Fibroblast of peridontal ligament (primary cell): Measurements from ENCODE around the gene FAM193B.
"Not testable (repeated sequence)": the region's sequence is repeated elsewhere in the genome, so short reads cannot be mapped to it uniquely, and the experiment has no call there.

Experiments used
- DNase-seq: peaks from one replicate; pipeline ENCODE4 v3.0.0-alpha.2; 2010; ENCODE audit errors: extremely low read depth

FAM193B gene

DNA sequence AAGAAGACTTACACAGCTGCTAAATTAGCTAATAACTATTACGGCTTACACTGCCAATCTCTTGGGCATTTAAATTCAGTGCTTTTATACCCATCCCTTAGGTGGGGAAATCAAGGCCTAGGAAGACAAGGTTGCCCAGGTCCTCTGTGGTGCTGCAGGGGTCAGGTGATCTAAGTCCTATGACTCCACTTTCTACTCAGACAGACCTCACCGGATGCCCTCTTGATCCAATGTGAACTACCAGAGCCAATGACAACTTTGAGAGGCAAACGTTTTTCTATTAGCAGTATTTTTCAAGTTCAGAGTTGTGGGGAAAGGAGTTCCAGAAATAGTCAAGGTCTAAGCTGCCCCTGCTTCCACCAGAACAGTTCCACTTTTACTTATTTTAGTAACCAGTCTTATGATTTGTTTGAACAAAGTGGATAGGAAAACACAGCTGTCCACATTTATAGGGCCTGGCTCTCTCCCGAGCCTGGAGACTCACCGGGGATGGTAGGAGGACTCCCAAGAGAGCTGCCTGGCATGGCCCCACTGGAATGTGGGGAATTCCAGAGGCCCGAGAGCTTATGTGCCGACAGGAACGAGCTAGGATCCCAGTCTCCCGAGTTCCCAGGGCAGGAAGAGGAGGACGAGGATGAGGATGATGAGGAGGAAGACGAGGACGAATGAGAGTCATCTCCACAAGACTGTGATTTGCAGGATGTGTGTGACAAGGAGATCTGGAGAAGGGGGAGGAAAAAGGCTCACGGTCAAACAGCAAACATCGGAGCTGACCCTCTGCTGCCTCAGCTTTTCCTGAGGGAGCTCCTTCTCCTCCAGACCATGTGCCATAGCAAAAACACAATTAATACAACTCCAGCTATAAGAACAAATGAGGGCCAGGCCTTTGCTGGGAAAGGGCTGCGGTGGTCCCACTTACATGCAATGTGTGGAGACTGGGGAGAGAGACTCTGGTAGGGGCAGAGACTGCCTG is 16.7 kb downstream of the FAM193B start:
- DNase-seq = peak; percentile 93

DNA sequence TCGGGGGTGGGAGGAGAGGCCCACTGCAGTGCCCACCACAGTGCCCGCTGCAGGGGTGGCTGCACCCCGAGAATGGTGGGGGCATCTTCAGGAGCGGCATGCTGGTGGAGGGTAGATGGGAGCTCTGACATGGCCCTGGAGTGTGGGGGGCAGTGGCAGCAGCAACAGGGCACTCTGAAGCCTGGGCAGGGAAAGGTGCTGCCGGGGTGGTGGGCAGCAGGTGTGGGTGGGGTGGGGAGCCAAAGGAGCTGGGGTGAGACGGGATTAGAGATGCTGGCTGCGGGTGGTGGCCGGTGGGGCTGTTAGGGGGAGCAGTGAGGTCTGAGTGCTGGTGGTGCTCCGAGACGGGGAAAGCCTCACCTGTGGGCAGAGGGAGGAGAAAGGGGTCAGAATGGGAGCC is 18.0 kb downstream of the FAM193B start:
- no peak for DNase-seq

DNA sequence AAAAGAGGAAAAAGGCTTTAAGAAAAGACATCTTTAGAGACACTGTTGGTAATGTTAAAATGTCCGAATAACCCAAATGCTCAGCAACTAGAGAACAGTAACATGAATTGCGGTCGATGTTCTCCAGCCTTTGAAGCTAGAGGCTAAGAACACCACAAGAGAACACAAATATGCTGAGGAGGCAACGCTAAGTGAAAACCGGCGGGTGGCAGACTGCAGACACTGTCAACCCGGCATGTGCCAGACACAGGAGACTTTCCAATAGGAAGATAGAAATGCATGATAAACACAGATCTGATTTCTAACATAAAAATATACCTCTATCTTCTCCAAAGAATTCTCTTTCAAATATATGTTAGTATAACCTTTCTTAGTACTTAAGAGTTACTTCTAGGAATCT is 19.2 kb downstream of the FAM193B start:
- no peak for DNase-seq

DNA sequence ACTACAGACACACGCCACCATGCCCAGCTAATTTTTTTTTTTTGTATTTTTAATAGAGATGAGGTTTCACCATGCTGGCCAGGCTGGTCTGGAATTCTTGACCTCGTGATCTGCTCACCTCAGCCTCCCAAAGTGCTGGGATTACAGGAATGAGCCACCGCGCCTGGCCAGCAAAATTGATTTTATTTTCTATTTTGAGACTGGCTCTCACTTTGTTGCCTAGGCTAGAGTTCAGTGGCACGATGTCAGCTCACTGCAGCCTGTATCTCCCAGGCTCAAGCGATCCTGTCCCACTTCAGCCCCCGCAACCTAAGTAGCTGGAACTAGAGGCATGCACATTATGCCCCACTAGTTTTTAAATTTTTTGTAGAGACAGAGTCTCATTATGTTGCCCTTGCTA is 19.9 kb downstream of the FAM193B start:
- not testable (repeated sequence) for DNase-seq

DNA sequence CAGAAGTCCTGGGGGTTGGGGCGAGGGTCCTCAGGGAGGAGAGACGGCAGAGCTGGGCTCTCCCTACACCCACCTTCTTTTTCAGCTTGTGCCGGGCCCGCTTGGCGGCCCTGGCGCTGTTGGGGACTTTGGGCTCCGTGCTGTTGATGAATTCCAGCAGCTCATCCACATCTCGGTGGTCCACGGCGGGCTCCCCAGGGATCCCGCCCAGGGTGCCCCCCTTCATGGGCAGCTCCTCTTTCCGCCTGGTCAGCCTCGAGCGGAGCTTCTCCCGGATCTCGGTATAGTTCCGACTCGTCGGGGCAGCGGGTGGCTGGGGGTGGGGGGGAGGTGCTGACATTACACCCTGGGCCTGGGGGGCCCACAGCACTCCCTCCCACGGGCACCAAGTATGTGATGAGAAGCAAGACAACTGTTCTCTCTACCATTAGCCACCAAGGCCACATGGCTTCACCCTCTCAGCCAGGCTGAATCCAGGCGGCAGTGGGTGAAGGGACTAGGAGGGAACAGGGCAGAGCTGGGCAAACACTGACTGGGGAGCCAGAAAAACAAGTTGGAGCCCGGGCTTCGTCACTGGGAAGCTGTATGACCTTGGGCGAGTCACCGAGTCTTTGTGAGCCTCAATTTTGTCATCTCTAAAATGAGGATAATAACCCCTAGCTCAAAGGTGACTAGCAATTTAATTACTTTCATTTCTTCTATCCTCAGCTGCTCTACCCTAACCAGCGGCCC is 23.0 kb downstream of the FAM193B start:
- DNase-seq = no peak

DNA sequence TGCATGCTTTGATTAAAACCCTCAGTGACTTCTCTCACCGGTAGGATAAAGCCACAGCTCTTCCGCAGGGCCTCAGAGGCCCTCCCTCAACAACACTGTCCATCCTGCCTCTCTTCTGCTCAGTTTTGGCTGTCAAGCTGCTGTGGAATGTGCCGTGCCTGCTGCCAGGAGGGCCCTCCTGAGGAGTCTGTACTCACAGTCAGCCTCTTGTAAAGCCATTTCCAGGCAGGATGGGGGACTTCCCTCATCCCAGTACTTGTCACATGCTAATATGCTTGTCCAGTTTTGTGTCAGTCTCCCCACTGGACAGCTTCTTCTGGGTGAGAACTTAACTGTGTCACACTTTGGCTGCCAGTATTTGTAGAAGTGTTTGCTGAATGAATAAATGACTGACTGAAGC is 23.7 kb downstream of the FAM193B start:
- DNase-seq = no peak

DNA sequence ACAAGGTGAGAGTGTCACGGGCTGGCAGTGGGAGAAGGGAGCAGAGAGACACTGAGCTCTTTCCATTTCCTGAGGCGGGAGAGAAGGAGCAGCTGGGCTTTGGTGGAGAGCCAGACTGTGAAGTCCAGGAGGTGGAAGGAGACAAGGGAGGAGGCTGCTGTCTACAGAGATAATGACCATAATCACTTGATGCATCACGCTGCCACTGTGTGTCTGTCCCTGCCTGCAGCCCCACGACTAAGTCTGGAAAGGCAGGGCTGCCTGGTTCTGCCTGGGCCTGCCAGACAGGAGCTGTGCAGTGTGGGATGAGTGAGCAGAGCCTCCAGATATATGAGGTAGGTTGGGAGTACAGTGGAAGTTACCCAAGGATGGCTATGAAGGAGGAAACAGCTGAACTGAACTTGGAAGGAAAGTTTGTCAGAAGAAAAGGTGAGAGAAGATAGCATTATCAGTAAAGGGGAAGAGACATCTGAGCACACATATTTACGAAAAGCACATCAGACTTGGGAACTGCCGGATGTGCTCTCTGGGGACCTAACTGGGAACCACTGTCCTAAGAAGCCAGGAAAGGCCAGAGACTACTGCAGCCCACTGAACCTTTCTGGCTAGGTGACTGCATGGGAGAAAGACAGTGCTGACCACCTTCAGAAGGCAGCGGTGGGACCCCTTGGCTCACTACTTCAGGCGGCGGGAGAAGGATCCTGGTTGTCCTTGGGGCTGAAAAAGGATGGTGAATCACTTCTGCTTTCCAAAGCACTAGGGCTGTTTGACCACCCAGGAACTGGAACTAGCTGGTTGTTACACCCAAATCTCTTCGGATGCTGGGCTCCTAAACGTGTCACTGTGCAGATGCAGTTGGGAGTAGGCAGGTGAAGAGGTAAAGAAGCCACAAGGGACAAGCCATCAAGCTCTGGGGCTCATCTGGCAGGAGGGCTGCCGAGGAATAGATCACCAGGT is 24.8 kb downstream of the FAM193B start:
- DNase-seq = no peak

DNA sequence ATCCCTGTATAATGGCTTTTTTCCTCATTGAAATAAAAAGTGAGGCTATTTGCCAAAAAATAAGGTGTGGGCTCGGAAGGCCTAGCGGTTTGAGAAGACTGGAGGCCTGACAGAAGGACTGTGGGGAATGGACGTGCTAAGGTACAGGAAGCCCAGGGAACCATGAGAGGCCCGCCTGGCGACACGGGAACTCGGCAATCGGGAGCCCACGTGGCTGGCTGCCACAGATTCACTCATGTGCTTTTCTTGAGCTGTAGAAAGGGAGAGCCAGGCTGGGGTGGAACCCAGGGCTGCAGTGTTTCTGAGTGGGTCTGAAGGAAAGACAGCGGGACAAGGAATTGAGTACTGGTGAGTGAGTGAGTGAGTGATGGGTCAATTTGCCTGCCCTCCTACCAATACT is 25.7 kb downstream of the FAM193B start:
- no peak for DNase-seq

DNA sequence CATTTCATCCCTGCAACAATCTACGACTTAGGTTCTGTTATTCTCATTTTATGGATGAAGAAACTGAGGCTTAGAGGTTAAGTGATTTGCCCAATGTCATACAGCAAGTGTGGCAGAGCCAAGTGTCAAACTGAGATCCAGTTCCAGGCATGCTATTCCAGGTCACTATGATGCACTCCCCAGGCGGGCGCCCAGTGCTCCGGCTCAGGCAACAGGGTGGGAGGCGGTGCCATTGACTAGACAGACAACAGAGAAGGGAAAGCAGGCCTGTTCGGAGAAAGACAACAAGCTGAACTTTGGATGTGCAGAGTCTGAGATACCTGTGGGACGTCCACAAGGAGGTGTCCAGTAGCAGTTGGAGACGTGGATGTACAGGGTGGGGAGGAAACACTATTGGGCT is 26.8 kb downstream of the FAM193B start:
- no peak for DNase-seq

DNA sequence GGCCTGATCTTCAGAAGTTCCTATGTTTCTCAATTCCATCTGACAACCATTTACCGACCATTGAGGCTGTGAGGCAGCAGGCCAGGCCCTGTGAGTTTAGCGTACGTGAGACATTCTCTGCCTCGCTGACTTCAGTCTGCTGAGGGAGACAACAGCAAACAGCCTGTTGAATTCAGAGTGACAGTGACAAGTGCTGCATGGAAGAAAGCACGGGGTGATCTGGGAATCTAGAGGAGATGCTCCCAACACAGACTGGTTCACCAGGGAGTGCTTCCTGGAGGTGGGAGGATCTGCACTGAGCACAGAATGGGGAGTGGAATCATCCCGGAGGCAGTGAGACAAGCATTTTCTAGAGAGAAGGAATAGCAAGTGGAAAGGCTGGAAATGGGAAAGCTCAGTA is 27.6 kb downstream of the FAM193B start:
- DNase-seq = no peak

DNA sequence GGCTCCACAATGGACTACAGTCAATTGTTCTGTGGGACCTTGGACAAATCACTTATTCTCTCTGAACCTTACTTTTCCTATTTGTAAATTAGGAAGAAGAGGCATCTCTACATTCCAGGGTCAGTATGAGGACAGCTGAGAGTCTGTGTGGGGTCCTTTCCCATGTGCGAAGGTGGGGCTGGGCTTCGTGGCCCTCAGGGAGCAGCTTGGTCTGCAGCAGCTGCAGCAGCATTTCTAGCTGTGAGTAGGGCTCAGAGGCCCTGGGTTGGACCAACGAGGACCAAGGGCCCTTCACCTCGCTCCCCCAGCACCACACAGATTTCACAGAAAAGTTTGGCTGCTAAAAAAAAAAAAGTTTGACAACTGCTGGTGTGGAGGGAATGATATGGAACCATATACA is 28.2 kb downstream of the FAM193B start:
- no peak for DNase-seq

DNA sequence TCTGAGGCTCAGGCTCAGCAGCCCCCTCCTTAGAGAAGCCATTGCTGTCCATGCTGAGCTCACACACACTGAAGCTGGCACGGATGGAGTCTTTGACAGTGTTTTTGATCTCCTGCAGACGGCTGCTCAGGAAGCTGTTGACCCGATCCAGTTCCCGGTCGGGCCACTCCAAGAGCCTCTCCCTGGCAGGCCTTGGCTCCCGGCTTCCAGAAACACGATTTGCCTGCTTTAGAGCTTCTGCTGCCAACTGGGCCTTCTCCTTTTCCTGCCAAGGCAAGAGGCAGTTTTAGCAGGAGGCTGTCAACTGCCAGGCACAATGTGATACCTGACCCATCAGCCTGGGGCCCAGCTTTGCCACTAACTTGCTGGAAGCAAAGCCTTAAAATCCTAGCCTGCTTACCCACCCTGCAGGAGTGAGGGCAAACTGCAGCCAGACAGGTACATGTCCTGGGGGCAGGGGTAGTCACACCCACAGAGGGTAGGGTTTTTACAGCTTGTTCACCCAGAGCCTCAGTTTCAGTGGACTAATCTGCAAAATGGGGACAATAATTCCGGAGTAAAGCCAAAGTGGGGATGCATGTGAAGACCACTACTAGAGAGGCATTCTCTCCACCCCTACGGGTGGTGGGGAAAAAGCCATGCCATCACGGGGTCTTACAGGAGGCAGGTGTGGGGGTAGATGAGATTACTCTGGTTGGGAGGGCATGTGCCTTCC is 29.3 kb downstream of the FAM193B start:
- DNase-seq = no peak

DNA sequence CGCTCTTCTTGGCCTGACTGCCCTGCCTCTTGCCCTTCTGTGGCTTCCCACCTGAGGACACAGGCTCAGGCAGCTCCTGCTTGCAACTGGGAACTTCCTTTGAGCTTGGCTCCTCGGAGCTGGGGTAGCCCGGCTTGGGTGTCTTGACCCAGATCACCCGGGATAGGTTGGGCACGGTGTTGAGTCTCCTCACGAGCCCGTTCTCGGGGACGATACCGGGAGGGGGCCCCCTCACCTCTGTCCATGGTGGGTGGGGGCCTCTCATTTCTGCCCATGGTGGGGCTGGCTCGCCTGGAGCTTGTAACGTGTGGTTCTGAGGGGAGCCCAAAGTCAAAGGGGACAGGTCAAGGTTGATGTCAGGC is 29.8 kb downstream of the FAM193B start:
- no peak for DNase-seq

DNA sequence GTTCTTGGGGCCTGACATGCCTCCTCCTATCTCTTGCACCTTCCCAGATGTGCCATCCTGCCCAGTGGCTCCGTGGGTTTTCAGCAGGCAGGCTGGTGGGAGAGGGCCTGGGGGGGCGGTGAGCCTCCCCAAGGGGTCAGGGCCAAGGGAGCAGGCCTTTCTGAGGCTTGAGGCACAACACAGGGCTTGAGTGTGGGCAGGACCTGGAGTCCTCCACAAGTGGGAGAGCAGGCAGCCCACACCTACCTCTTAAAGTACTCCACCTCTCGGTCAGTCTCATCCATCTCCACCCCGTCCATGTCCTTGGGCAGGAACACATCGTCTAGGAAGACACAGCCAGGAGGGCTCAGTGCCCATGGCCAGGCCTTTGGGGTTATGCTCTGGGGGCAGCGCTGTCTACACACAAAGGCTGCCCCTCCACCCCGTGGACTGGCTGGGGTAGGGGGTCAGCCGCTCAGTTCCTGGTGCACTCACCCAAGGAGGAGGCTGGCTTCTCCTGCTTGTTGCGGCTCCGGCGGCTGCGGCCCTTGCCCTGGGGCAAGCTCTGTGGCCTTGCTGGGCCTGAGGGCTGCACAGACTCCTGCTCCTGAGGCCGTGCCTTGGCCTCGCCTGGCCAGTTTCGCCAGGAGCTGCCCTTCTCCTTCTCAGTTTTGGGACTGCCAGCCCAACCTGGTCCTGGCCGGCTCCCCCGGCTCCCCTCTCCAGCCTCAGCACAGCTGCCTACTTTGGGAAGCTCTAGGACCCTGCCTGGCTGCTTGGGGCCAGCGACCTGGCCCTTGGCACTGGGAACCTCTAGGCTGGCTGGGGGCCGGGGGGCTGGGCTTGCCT is 30.4 kb downstream of the FAM193B start:
- DNase-seq = no peak

DNA sequence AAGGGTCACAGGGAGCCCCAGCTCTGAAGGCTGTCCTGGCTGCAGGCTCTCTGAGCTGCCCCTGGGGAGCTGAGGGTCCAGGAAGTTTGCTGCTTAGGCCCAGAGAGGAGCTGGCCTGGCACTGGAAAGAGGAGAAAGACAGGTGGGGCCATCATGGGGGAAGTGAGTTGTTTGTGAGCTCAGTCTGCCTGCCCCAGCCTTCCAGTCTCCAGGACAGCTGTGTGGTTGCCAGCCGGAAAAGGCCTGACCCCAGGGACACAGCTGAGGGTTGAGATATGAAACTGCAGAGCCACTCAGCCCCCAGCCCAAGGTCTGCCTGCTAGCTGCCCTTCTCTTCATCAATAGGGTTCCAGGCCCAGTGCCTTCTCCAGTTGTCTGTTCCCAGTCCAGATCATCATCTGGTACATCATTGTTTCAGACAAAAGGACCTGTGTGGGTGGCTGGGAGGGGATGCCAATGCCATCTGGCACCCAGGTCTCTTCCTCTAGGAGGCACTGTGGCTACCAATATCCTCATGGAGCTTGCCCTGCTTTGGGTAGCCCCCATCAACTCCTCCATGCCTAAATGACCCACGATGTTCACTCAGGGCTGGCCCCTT is 33.3 kb downstream of the FAM193B start:
- DNase-seq = no peak

DNA sequence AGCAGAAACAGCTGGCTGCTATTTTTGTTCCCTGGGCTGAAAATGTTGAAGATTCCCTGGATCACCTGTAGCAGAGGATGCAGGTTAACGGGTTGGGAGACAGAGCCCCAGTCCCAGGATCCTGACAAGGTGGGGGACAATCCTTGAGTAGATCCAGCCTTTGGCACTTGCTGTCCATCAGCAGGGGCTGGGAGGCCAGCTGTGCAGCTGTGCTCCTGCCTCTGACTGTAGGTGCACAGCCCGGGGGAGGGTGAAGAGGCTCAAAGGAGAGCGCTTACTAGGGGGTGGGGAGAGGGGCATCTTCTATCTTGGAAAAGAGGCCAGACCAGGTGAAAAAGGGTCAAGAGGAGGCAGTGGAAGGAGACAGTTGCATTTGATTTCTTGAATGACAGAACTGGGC is 34.1 kb downstream of the FAM193B start:
- DNase-seq = no peak

DNA sequence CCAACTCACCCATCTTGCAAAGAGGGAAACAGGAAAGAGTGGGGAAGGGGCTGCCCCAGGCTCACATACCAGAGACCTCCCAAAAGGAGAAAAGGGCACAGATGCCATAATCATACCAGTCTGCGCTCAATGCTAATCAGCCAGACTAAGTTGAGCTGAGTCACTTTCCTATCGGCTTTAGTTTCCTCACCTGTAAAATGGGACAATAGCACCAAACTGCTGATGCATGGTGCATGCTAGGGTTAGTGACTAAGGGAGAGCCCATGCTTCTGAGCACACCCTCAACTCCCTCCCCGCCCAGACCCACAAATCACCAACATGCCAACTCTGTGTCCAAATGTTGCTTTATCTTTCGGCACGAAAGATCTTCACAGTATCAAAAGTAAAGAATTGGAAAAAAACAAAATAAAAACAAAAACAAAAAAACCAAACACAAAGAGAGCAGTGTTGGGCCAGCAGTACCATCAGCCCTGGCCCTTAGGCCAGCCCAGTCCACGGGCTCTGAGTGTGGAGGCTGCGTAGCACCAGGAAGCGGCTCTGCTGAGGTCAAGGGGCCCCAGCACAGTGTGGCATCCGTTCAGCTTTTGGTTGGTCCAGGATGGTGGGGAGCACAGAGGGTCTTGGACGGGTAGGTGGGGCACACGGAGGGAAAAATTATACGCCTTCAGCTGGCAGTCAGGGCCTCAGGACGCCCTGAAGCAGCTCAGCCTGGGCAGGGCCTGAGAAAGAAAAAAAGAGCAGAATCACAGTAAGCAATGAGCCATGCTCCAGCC is 34.7 kb downstream of the FAM193B start:
- no peak for DNase-seq

DNA sequence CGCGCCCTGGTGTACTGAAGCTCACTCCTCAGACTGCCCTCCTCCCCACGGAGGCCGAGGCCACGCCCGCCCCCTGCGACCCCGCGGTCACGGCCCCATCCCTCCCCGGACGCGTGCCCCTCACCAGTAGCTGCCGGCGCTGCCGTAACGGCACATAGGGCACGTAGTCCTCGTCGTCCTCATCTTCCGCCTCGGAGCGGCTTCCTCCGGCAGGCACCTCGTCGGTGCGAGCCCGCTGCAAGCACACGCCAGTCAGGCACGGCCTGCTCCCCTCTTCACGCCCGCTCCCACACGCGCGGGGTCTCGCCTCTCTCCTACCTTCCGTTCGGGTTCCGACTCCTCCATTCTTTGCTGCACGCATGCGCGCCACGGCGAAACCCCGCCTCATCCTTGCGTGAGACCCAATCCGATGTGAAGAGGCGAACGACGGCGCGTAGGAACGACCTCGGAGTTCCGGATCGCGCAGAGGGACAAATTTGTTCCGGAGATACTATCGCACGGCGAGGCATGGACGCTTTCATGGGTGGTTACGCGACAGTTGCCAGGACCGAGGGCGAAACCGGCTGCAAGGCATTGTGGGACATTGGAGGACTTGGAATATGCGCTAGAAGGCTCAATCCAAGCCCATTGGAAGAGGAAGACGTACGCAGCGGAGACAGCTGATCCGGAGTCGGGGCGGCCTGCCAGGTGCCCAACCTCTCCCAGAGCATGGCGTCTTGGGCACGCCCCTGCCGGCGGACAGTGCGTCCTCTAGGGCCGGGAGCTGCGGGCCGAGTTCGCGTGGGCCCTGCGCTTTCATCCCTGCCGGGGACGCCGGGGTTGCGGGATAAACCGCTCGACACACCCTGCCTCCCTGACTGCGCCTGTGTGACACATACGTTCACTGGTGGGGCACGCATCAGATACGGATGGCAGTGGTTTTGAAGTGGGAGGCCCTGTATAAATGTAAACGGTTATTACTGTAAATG is 37.5 kb downstream of the FAM193B start, which contains the start of gene DDX41:
Gene DDX41 (minus strand): TSS at position 361 of the 968 bp plus-strand sequence. CDS start 16 bp downstream, at position 345.
- DNase-seq = peak; percentile 99
